ENCODE data around the gene ABHD6. TPM values are rescaled to one million over a fixed set of nuclear protein-coding genes. Genes with fewer than 3 reads are reported as not detected.
"Not testable (repeated sequence)": the region's sequence is repeated elsewhere in the genome, so short reads cannot be mapped to it uniquely, and the experiment has no call there.

ABHD6 gene, protein sequence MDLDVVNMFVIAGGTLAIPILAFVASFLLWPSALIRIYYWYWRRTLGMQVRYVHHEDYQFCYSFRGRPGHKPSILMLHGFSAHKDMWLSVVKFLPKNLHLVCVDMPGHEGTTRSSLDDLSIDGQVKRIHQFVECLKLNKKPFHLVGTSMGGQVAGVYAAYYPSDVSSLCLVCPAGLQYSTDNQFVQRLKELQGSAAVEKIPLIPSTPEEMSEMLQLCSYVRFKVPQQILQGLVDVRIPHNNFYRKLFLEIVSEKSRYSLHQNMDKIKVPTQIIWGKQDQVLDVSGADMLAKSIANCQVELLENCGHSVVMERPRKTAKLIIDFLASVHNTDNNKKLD
- total RNA-seq = 9.1 TPM
- long read RNA-seq, transcript ABHD6-201 (9 exons, 2,393 nt) = minor isoform, 7 of 22 reads
- long read RNA-seq, transcript ABHD6-205 (10 exons, 2,482 nt) = major isoform, 8 of 22 reads
- long read RNA-seq, partial matches to known transcripts = 3 of 22 reads
- long read RNA-seq, other reads (novel, unspliced or antisense) = 4 of 22 reads

DNA sequence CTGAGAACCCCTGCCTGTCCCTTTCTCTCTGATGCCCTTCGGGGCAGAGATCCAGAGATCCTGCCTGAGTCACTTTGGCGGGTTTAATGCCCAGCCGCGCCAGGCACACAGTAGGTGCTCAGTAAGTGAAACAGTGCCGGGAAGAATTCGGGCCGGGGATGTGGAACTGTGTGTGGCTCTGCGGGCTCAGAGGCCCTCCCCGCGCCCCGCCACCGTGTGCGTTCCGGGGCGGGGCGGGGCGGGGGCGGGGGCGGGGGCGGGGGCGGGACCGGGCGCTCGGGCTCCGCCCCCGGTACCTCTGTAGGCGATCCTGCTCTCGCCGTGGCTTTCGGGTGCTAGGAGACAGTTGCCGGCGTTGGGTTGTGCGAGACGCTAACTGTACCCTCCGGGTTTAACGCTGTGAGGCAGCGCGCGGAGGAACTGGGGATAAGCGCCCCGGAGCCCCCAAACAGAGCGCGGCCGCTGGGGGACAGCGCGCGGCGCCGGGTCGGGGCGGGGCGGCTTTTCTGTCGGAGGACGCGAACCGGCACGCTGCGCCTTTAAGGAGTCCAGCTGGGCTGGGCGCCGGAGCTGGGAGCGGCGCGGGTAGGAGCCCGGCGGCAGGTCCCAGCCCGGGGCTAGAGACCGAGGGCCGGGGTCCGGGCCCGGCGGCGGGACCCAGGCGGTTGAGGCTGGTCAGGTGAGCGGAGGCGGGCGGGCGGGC lies at the start of gene ABHD6:
Gene ABHD6 (plus strand): TSS at position 555 of the 703 bp plus-strand sequence. CDS start 18,795 bp downstream, outside the sequence.
- intact Hi-C loops (cut with micrococcal nuclease) = no loop called here
- DNase-seq (peak; percentile 86), ATAC-seq (peak; percentile 96)

DNA sequence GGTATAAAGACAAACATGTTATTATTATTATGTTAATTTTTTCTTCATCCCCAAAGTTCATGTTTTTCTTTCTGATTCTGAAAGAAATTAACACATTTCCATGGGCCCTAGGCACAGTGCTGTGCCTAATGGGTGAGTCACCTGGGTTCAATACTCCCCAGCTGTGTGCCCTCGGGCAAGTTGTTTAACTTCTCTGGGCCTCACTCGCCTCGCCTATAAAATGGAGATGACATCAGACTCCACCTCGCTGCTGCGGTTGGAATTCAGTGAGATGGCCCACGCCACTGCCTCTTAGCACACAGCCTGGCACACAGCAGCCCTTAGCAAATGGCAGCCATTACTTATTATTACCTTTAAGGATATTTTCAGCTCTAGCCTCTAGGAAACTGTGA lies 49.4 kb upstream of the ABHD6 start:
- DNase-seq = no peak
- no peak for ATAC-seq
- intact Hi-C loops (cut with micrococcal nuclease) = loop anchor here (5.0 kb wide), 1 partner anchor 109 kb away; no protein-coding TSS in a partner anchor

DNA sequence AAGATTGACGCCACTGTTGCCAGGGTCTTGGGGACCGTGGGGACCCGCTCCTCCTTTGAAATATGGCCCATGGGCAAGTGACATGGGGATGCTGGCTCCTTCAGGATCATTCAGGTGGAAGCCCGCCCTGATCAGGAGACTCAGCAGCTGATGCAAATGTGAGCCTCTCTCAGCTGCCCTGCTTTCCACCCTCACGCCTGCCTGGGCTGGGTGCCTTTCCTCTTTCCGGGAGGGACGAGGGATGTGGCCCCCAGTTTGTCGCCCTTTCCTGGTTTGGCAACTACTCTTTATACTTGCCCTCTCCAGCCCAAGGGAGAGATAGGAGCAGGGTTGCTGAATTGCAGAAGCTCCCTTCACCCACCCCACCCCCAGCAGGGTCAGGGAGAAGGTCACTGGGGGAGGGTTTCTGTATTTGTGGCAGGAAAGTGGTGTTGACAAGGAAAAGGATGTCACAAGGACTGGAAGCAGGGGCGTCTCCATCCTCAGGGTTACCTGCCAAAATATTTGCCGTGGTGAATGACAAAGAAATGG lies 48.6 kb upstream of the ABHD6 start:
- intact Hi-C loops (cut with micrococcal nuclease) = loop anchor here (5.0 kb wide), 1 partner anchor 108 kb away; no protein-coding TSS in a partner anchor
- DNase-seq (no peak), ATAC-seq (peak; percentile 53)

DNA sequence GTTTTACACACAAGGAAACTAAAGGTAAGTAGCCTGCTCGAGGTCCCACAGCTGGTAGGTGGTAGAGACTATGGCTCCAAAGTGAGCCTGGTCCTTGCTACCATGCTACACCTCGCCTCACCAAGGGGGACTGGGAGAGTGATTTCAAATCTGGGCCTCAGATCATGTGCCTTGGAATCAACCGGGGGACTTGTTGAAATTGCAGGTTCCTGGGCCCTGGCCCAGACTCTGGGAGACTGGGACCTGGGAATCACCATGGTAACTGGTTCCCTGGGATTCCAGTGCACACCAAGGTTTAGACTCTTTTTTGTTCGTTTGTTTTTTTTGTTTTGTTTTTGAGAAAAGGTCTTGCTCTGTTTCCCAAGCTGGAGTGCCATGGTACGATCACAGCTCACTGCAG lies 47.9 kb upstream of the ABHD6 start:
- no peak for ATAC-seq
- intact Hi-C loops (cut with micrococcal nuclease) = loop anchor here (5.0 kb wide), 1 partner anchor 108 kb away; no protein-coding TSS in a partner anchor

DNA sequence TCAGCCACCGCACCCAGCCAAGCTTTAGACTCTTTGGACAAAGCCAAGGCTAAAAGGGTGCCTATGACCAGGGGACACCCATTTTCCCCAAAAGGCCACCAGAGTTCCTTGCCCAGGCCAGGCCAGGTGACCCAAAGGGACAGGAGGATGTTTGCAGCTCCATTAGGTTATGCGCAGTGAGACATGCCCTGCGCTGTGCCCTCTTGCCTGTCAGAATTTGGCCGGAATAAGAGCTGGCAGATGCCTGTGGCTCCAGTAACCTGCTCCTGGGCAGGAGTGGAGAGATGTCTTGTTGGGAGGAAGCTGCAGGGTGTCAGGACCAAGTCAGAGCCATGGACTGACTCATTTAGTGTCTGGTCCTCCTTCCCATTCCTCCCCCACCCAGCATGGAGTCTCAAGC lies 47.3 kb upstream of the ABHD6 start:
- intact Hi-C loops (cut with micrococcal nuclease) = no loop called here
- no peak for DNase-seq
- ATAC-seq = no peak

More for the DNA sequence above, 47.9 kb upstream of the ABHD6 start:
- DNase-seq = no peak

DNA sequence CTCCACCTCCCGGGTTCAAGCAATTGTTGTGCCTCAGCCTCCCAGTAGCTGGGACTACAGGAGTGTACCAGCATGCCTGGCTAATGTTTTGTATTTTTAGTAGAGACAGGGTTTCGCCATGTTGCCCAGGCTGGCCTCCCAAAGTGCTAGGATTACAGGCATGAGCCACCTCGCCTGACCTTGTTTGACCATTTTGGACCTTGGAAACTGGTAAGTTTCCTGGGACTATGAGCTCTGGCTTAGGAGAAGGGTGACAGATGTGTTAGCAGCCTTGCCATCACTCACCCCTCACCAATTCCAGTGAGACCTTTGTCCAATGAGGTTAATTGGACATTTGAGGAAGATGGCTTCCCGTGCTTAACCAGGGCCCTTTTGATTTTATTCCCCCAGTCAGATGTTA lies 46.7 kb upstream of the ABHD6 start:
- DNase-seq = no peak
- intact Hi-C loops (cut with micrococcal nuclease) = no loop called here
- ATAC-seq = no peak

DNA sequence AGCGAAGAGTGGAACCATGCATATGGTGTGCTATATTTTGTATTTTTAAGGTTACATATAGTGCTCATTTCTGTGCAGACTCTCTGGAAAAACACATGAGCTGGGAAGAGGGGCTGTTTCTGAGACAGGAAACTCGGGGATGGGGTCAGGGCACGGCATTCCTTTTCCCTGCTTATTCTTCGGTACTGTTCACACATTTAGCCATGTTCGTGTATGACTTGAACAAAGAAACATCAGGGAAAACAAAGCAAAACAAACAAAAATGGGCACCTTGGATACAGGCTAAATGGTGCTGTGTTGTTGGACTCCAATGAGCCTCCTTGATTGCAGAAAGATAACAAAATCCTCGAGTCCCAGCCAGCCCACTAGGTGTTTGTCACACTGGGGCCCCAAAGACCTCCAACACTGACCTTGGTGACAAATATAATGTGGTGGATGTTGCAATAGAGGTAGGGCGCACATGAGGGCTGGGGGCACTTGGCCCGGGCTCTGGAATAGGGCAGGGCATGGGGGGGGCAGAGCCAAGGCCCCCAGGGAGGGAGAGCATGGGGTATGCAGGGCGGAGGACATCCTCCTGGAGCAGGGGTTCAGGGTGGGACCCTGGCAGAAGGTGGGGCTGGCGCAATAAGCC lies 46.1 kb upstream of the ABHD6 start:
- DNase-seq = no peak
- intact Hi-C loops (cut with micrococcal nuclease) = no loop called here
- no peak for ATAC-seq

DNA sequence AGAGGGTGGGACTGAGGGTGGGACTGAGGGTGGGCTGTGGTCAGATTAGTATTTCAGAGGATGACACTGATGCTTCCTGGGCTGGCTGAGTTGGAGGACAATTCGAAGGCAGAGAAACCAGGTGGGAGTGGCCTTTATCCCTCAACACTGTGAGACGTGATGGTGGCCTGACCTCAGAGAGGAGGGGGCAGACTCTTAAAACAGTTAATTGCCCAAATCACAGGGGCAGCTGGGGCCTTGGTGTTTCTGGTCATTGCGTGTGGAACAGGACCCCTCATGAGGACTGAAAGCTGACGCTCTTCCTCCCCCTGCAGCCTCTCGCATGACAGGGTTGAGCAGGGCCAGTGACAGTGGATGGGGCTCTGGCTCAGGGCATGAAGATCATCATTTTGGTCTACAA lies 45.5 kb upstream of the ABHD6 start:
- no peak for ATAC-seq
- DNase-seq = no peak
- intact Hi-C loops (cut with micrococcal nuclease) = no loop called here

DNA sequence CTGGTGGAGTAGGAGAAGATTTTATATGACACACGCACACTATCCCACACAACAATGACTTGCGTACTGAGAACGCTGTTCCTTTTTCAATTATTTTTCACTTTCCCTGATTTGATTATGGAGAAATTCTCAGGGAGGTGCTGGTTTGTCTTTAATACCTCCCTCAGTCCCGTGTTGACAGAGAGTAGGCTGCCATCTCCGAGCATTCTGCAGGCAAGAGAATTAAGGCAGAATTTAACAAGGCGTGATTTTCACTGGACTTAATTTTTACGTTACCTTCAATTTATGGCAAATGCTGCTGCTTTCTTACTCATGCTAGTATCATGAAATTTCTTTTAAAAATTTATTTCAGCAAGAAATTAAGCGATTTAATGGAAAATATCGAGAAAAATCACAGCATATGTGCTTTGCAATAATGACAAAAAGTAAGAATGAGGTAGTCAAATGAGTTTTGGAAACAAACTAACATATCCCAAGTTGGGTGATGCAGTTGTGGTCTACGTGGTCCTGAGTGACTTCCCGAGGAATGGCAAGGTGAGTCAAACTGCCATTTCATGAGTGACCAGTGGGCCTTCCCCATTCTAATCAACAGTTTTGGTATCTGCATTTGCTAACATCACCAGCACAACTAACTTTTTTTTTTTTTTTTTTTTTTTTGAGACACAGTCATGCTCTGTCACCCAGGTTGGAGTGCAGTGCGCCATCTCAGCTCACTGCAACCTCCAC lies 43.7 kb upstream of the ABHD6 start:
- ATAC-seq = no peak
- DNase-seq = no peak
- intact Hi-C loops (cut with micrococcal nuclease) = no loop called here

DNA sequence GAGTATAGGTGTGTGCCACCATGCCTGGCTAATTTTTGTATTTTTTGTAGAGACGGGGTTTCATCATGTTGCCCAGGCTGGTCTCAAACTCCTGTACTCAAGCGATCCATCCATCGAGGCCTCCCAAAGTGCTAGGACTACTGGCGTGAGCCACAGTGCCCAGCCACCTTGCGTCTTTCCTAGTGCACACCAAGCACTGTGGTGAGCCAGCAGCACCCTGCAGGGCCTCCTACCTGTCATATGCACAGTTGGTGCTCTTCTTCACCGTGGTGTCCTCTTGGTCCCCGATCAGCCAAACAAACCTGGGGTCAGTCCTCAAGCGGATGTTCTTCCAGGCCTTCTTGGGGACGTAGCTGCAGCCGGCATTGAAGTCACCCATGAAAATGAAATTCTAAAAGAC lies 40.0 kb upstream of the ABHD6 start:
- ATAC-seq = no peak
- intact Hi-C loops (cut with micrococcal nuclease) = no loop called here
- no peak for DNase-seq

DNA sequence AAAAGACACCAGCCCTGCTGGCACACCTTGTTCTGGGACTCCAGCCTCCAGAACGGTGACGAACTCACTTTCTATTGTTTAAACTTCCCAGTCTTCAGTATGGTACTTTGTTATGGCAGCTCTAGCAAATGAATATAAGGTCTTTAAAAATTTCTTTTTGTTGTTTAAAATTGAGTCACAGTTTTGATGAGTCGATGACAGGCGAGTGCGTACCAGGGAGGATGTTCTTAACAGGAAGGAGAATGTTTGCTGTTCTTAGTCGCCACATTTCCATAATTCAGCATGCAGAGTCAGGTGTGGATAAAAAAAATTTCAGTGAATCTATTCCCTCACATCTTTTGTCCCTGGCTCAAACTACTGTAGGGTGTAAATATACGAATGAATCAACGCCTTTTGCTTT lies 39.2 kb upstream of the ABHD6 start:
- no peak for ATAC-seq
- no peak for DNase-seq
- intact Hi-C loops (cut with micrococcal nuclease) = no loop called here

DNA sequence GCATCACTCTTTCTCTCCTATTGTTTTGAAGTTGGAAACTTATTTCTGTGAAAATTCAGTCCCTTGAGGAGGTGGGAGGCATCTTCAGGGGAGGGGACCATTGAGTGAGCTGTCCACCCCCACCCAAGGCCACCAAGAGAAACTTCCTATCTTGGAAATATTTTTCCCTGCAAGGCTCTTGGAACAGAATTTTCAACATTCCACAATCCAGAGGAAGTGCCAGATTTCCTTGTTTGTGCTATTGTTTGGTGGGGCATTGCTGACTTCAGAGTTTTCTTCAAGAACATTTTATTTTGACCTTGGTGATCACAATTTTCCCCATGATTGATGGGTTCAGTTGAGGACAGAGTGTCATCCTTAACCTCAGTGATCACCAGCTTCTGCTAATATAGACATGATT lies 38.8 kb upstream of the ABHD6 start:
- intact Hi-C loops (cut with micrococcal nuclease) = no loop called here
- DNase-seq = no peak
- no peak for ATAC-seq

DNA sequence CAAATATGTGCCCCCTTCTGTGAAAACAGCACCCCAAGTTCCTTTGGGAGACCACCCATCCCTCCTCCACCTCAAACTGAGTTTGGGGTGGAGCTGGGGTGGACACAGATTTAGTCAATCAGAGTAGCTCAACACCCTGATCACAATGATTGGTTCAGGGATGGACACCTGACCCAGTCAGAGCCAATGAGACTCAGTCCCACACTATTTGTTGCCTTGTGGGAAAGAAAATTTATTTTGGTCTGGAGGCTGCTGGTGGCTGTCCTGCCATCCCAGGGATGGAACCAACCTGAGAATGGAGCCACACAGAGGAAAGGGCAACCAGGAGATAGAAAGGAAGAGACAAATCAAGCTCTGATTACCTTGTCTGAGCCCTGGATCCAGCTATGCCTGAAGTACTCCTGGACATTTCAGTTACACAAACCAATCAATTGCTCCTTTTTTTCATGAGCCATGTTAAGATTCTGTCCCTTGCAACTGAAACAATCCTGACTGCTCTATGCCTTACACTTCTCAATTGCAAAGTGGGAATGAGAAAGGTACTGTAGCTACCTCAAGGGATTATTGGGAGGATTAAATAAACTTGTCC lies 37.4 kb upstream of the ABHD6 start:
- no peak for ATAC-seq
- intact Hi-C loops (cut with micrococcal nuclease) = no loop called here
- no peak for DNase-seq

DNA sequence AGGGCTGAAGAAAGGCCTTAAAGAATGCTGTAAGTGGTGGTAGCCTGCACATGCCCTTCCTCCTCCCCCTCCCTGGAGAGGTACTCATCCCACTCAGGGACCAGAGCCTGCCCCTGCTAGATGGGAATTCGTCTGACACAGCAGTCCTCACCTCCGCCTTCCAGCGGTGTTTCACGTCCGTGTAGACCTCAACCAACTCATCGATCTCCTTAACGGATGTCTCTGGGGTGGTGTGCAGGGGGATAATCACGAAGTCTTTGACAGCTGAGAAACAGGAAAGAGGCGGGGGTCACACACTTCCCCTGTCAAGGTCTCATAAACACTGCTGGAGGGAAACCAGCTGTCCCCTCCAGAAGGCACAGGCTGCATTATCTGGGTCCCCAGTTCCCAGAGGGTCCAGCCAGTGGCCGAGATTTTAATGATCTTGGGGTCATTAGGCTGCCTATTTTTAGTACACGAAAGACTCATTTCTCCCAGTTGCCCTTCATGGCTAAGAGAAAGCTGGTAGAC lies 36.7 kb upstream of the ABHD6 start:
- intact Hi-C loops (cut with micrococcal nuclease) = no loop called here
- ATAC-seq (no peak), DNase-seq (no peak)

DNA sequence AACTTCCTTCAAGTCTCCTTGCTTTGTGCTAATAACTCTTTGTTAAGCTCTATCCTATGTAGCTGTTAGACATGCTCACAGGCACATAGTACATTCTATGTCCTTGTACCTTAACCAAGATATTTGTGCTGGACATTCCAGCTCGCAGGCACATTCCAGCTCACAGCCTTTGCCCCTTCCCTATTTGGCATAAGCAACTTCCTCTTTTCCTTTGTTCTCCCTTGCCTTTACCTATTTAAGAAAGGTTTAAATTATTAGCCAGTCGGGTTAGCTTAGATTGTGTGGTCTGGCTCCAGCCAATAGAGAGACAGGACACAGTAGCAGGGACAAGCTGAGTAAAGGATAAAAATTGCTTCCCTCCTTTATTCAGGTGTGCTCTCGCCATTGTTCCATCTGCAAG lies 36.1 kb upstream of the ABHD6 start:
- intact Hi-C loops (cut with micrococcal nuclease); DNase-seq; ATAC-seq: not testable (repeated sequence)

DNA sequence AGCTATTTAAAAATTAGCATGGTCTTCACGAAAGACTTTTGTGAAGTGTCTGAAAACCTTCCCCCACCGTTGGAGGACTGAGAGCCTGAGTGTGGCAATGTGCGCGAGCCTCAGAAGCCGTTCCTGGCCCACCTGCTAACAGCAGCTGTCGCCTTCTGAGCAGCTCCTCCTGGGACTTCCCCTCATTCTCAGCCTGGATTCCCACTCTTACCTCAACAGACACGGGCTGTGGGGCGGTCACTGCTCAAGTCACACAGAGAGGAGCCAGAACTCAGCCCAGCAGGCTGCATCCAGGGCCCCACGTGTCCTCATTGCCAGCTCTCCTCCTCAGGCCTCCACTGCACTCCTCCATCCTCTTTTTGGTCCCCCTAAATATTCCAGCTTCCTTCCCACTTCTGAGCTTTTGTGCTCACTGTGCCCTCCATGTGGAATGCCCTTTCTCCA lies 34.7 kb upstream of the ABHD6 start:
- DNase-seq (no peak), ATAC-seq (no peak)
- intact Hi-C loops (cut with micrococcal nuclease) = no loop called here

DNA sequence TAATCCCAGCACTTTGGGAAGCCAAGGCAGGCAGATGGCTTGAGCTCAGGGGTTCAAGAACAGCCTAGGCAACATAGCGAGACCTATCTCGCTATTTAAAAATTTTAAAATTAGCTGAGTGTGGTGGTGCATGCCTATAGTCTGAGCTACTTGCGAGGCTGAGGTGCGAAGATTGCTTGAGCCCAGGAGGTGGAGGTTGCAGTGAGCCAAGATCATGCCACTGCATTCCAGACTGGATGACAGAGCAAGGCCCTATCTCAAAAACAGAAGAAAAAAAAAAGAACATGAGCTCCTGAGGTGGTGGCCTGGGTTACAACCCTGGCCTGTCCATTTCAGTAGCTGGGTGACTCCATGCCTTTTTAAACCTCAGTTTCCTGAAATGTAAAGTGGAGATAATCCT lies 34.1 kb upstream of the ABHD6 start:
- no peak for DNase-seq
- ATAC-seq = no peak
- intact Hi-C loops (cut with micrococcal nuclease) = no loop called here

DNA sequence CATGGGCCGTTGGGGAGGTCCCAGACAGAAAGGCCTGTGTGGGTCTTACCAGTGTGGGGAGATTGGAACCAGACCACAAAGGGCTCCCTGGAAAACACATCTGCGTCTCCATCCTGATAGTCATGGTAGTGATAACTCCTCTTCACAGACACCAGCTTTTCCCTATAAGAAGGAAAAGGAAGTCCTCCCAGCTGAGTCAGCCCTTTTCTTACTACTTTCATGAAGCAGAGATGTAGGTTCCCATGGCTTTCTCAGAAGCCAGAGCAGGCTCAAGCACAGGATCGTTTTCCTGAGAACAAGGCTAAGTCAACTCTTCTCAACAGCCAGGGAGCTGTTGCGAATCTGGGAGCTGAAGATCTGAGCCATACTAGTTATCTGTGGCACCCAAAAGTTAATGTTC lies 32.9 kb upstream of the ABHD6 start:
- ATAC-seq = no peak
- intact Hi-C loops (cut with micrococcal nuclease) = no loop called here
- DNase-seq = no peak
